Cardiac fibroblast (primary cell): Measurements from ENCODE around the gene CFAP54.
A peak's percentile ranks its signal among the peaks of the same experiment; 100 is the strongest.

Experiments used
- DNase-seq, 2 donors: peaks; one replicate each; pipeline versions ENCODE4 v3.0.0 to v3.0.0-alpha.2; 2010; ENCODE audit warnings: low read depth in 2 of 2
- H3K4me3 ChIP-seq, 2 donors: replicated peaks in 1 of 2; 1 replicate in 1 of 2; 2 replicates in 1 of 2; pipeline ENCODE4 v1.5.1; 2011; ENCODE audit warnings: low read depth in 2 of 2, low read length in 2 of 2, mild to moderate bottlenecking in 2 of 2, moderate library complexity in 1 of 2
- CTCF ChIP-seq: IDR thresholded peaks from one replicate; pipeline ENCODE4 v1.5.1; 2011; ENCODE audit warnings: low read depth, mild to moderate bottlenecking, low read length, inconsistent platforms

The CFAP54 gene

GRCh38 chr12:96872961-96873360, 383.6 kb downstream of the CFAP54 start:
- no peak overlapping the region for H3K4me3 ChIP-seq
- no peak for TF ChIP-seq CTCF
- no peak for DNase-seq

- TF ChIP-seq CTCF, result no peak
- no peak overlapping the region for H3K4me3 ChIP-seq
- DNase-seq, result no peak
These were observed 384.8 kb downstream of the CFAP54 start for GRCh38 chr12:96874211-96874610.

GRCh38 chr12:96876966-96877365, 387.6 kb downstream of the CFAP54 start:
- no peak for TF ChIP-seq CTCF
- peak in 1 of 2 donors; percentile 40 for DNase-seq
- no peak overlapping the region for H3K4me3 ChIP-seq

- TF ChIP-seq CTCF, result no peak
- peak; percentile 57 to 79 for DNase-seq
These were observed 389.3 kb downstream of the CFAP54 start for GRCh38 chr12:96878704-96879103.

GRCh38 chr12:96879301-96879700, 389.9 kb downstream of the CFAP54 start:
- no peak for TF ChIP-seq CTCF
- no peak for DNase-seq
- H3K4me3 ChIP-seq, result no peak overlapping the region

More at GRCh38 chr12:96878704-96879103, 389.3 kb downstream of the CFAP54 start:
- H3K4me3 ChIP-seq, result no peak overlapping the region

- peak in 1 of 2 donors; percentile 32 for DNase-seq
- no peak overlapping the region for H3K4me3 ChIP-seq
- no peak for TF ChIP-seq CTCF
These were observed 390.8 kb downstream of the CFAP54 start for GRCh38 chr12:96880220-96880619.

GRCh38 chr12:96881608-96882007, 392.2 kb downstream of the CFAP54 start:
- no peak for TF ChIP-seq CTCF
- DNase-seq, result no peak

More at GRCh38 chr12:96881608-96882007, 392.2 kb downstream of the CFAP54 start:
- H3K4me3 ChIP-seq, result no peak overlapping the region
